Endothelial cell of hepatic sinusoid (primary cell): ENCODE data around the gene PIK3R1.

Experiments
- in situ Hi-C: cut with HindIII; loops from 2 replicates; pipeline ENCODE4 v1.10.0; 2017; ENCODE audit warnings: low sequenced_read_pairs

PIK3R1 gene

GRCh38 chr5:68317646-68318045 is 102.1 kb downstream of the PIK3R1 start:
- in situ Hi-C loops = no loop called here

DNA sequence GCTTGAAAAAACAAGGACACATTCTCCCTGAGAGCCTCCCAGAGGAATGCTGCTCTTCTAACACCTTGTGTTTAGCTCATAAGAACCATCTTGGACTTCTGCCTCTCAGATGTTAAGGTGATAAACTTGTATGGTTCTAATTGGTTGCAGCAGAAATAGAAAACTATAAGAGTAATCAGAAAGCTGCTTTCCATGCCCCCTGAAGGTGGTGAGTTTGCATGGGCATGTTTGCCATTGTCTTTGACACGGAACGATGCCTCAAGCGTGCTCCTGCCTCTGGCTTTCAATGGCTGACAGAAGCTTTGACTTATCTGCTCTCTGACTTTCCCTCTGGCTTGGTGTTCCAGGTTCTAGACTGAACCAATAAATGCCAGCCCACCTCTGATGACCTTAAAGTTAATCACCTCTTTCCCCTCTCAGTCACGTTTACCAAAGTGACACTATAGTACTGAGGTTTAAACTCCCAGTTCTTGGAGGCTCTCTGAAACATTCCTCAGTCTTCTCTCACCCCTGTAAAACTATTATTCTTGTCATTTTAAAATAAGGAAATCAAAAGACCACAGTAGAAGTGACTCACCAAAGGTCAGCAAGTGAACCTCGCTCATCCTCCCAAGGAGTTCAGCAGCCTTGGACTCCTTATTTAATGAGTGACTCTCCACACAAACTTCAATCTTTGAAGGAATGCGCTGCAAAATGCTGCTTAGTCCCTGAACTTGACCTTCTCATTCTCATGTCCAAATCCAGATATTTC is 103.6 kb downstream of the PIK3R1 start:
- in situ Hi-C loops = no loop called here

DNA sequence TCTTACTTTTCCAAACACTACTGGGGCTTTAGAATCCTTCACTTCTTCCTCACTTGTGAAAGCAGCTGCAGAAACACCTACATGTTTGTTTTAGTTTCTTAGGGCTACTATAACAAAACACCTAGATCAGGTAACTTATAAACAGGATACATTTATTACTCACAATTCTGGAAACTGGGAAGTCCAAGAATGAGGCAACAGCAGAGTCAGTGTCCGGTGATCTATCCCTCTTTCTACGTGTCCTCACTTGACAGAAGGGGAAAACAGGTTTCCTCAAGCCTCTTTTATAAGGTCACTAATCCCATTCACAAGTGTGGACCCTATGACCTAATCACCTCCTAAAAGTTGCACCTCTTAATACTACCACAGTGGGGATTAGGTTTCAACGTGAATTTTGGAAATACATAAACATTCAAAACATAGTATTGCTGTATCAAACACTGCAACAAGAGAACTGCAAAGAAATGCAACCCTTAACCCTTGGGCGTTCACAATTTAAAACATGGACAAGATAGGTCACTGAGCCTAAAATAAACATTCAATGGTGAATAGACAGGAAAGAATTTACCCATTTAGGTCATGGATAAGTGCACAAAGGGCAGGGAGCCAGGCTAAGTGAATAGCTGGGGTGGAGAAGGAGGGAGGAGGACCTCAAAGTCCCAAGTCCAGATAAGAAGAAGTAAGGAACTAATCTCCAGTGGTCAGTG is 104.3 kb downstream of the PIK3R1 start:
- in situ Hi-C loops = no loop called here

GRCh38 chr5:68320413-68320986 is 104.9 kb downstream of the PIK3R1 start:
- in situ Hi-C loops = no loop called here

DNA sequence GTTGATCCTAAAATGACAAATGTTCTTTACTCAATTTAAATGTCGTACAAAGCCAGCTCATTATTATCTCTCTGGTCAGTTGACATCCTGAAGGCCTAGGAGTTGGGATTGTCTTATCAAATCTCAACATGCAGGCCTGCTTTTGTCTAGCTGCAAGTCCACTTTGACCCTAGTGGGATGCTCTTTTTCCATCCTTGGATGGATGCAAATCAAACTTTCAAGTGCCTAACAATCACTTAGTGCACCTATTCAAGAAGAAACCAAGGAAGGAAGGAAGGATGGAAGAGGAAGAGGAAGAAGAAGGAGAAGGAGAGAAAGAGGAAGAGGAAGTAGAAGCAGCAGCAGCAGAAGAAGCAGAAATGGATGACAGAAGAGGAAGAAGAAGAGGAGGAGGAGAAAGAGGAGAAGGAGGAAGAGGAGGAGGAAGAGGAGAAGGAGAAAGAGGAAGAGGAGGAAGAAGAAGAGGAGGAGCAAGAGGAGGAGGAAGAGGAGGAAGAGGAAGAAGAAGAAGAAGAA is 109.6 kb downstream of the PIK3R1 start:
- in situ Hi-C loops = no loop called here

DNA sequence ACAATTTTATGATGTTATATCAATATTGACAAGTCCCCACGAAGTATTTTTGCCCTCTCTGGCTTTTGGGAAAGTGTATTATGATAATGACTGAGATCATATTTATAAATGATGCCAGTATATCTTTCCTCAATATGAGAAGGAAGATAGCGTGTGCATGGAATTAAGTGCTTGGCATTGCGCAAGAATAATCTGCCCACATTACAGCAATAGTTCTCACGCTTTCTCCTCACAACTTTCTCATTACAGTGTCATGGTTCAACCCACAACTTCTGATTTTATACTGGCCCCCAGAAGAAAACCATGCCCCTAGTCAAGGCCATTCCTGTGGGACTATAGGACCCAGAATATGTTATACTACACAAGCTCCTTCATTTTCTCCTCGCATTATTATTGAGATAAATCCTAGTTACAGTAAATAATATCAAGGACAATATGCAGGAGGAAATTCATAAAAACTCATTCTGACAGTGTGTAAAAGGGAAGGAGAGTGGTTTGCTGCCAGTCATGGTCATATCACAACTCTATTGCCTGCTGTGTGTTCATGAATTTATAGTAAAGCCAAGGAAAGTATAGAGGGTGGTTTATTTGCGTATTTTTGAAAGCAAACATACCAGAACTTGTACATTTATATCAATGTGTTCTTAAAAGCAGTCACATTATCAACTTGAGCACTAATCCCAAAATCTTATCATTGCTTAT is 114.1 kb downstream of the PIK3R1 start:
- in situ Hi-C loops = no loop called here

- in situ Hi-C loops = no loop called here
Measured at GRCh38 chr5:68330574-68330973, 115.0 kb downstream of the PIK3R1 start.

- in situ Hi-C loops = no loop called here
Measured at GRCh38 chr5:68331192-68332079, 115.9 kb downstream of the PIK3R1 start.

DNA sequence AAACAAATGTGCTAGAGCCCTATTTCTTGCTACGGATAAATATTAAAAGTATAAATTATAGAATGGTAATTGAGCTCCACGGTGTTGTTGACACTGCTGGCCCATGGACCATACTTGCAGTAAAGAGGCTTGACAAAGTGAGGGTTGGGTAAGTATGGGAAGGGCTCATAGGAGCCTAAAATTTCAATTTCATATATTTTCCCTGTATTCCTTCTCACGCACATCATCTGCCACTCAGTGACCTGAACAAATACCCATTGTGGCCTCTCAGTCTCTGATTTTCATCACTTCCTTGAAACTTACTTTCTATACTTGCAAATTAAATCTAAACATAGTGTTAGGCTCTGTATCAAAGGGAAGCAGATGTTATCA is 116.5 kb downstream of the PIK3R1 start:
- in situ Hi-C loops = no loop called here

DNA sequence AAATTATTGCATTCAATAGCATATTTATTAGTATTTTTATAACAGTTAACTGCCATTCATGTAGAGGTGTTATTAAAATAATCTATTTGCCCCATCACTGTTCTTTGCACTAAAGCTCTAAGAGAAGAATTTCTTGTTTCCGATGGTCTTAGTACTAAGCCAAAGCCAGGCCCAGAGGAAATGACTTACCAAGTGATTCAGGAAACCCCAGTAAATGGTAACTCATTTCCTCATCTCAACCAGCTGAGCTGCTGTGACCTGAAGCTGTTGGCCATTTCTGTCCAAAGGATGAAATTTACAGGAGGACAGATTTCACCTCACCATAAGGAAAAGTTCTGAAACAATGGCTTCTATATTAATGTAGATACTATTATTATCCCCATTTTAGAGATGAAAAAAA is 117.0 kb downstream of the PIK3R1 start:
- in situ Hi-C loops = no loop called here

DNA sequence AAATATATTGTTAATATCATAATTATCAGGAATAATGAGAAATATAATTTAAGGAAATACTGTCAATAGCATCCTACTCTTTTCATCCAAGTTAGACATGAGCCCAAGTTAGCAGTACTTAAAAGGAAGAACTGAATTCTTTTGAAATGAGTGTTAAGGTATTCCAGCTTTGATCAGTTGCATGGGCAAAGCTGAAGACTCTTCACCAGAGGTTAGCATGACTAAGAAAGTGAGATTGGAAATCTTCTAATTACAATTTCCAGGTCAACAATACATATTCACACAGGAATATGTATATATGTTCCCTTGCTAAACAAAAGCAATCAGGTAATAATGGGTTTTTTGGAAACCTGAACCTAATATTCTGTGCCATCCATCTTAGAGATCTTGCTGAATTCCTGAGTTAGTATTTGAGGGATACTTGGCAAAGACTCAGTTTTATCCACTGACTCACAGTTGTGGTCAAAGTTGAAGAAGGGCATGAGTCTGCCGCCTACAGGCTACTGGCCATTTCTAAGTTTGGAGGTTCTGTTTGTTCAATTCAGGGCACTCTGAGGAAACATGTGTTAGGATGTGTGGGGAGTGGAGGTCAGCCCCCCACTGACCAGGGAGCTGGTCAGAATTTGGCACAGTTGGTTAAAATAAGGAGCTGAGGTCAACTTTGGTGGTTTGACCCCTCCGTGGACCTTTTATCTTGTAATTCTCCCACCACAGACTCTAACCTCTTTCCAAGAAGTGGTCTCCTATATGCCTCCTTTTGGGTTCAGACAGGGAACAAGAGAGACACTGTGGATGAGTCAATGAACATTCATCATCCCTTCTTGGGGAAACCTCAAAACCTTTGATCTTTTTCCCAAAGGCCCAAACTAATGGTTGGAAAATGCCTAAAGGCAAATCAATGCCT is 118.3 kb downstream of the PIK3R1 start:
- in situ Hi-C loops = no loop called here

GRCh38 chr5:68334553-68334886 is 119.0 kb downstream of the PIK3R1 start:
- in situ Hi-C loops = no loop called here

GRCh38 chr5:68335075-68335474 is 119.5 kb downstream of the PIK3R1 start:
- in situ Hi-C loops = no loop called here

- in situ Hi-C loops = no loop called here
Measured at GRCh38 chr5:68336200-68336599, 120.6 kb downstream of the PIK3R1 start.

DNA sequence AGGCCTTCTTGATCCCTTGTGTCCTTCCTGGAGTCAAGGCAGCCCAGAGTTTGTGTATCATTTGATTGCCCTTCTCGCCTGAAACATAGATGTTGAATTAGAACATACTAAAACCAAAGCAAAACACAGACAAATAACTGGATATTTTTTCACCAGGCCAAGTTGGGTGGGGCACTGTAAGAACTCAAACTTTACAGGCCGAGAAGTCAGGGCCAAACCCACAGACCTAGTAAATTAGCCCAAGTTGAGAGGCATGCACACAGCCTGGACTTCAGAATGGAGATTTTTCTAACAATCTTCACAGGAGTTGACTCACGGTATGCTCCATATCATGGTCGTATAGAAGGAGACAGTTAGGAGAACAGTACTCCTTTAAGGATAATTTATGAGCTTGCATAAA is 121.7 kb downstream of the PIK3R1 start:
- in situ Hi-C loops = no loop called here

GRCh38 chr5:68339921-68340321 is 124.4 kb downstream of the PIK3R1 start:
- in situ Hi-C loops = no loop called here

- in situ Hi-C loops = no loop called here
Measured at GRCh38 chr5:68341006-68341405, 125.5 kb downstream of the PIK3R1 start.

DNA sequence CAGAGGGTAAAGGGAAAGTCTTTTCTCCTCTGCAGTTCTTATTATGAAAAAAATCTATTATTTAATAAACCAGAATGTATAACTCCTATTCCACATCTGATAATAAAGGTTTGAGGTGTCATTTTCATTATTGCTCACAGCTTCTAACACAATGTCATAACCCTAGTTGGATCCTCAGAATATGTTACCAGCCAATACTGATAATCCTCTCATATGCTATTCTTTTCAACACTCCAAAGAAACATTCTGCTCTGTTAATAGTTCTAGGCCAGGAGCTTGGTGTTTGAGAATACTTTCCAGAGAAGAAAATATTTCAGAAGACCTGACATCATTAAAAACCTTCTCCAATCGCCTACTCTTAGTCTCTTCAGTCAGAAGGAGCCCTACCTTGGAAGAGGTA is 127.1 kb downstream of the PIK3R1 start:
- in situ Hi-C loops = no loop called here

GRCh38 chr5:68343421-68343826 is 127.9 kb downstream of the PIK3R1 start:
- in situ Hi-C loops = no loop called here
